HG03565 (cell line): Measurements from ENCODE around the gene MARVELD1.

ENCODE experiments used
- ATAC-seq: cut with Tn5 transposase; IDR thresholded peaks from one replicate; pipeline ENCODE4 v1.9.1; 2021; ENCODE audit warnings: mild to moderate bottlenecking, moderate library complexity; ENCODE audit not compliant: unreplicated experiment

The MARVELD1 gene

DNA sequence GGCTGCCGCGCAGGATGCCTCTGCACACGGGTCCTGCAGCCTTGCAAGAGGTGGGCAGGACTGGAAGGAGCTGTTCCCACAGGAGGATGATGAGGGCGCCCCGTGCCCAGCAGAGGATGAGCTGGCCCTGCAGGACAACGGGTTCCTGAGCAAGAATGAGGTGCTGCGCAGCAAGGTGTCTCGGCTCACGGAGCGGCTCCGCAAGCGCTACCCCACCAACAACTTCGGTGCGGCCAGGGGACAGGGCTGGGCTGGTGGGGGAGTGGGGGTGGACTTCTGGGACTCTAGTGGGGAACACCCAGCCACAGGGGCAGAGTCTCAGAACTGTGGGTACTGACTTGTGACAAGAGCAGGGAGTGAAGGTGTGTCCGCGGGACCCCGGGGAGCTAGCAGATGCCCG, 39.4 kb downstream of the MARVELD1 start:
- ATAC-seq = no peak

DNA sequence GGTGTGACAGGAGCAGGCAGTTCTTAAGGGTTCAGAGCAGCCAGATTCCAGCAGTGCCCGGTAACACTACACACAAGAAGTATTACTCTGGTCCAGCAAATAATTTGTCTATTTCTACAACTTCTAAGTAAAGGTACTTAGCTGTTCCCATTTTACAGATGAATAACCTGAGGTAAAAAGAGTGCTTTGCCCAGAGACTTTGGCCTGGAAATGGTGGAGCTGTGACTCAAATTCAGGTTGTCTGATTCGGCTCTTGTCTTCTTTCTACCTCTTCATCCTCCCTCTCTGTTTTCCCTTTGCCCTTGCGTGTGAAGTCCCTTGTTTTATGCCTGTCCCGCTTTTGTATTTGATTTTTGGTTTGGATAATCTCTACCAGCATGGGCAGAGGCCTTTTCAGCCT, 41.2 kb downstream of the MARVELD1 start:
- no peak for ATAC-seq

DNA sequence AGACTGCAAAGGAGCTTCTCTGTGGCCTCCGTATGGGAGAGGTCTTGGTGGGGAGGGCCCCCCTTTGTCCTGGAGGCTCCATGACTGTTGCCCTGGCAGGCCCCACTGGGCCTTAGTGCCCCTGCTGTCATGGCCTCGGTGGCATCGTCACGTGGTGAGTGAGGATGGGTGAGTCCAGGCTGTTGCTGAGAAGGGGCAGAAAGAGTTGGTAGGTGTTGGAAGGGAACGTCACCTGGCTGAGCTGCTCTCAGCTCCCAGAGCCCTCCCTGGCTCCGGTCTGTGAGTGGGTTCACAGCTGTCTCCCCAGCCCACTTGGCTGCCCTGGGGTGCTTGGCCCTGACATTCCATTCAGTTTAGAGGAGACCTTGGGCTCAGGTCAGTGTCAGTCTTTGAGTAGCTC, 42.2 kb downstream of the MARVELD1 start:
- ATAC-seq = no peak

DNA sequence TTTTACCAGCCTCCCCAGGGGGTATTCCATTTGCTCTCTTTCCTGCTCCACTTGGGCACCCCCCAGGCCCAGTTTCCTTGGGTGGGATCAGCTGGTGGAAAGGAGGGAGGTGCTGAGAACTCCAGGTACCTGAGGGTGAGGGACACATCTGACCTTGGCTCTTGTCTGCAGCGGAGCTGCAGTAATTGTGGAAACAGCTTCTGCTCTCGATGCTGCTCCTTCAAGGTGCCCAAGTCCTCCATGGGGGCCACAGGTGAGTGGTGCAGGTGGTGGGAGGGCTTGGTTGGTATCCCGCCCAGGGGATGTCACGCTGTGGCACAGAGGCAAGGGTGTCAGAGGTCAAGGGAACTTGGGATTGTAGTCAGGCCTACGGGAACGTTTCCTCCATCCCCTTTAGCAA, 43.9 kb downstream of the MARVELD1 start:
- ATAC-seq = no peak

DNA sequence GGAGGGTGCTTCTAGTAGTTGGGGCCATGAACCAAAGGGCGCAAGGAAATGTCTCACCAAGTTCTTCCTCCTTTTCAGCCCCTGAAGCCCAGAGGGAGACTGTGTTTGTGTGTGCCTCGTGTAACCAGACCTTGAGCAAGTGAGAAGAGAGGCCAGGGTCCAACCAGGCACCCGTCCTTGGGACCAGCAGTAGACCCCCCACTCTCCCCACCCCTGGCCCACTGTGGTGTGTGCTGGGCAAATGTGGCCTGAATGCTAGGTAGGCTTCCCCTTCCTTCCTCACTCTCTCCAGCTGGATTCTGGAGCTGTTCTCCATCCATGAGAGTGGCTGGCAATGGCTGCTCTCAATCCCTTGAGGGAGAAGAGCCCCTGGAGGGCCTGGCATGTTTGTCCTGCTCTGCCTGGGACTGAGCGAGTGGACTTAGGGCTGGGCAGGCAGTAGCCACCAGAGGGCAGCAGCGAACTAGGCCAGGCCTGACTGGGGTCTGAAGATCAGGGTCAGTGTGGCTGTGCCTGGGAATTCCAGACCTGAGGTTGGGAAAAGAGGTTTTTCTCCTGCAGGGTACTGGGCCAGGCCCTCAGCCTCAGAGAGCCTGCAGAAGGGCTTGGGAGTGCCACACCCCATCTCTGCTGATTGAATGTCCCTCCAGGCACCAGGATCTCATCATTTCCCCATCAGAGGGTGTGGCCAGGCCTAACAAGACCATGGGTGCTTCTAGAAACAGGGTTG, 45.8 kb downstream of the MARVELD1 start:
- no peak for ATAC-seq

DNA sequence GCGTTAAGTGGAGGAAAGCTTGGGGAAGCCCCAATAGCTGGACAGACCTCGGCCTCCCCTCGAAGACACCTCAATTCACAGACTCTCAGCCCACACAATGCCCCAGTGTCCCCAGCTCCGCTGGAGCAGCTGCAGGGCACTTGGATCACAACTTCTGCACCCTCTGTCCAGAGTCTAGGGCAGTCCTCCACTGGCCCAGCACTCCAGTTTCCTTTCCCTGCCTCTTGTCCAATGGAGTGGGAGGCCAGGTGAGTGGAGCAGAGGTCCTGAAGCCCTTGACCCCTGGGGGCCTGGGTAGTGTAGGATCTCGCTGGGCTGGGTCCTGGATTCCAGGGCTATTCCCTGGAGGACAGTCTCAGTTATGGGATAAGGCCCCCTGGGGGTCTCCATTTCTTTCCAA, 46.4 kb downstream of the MARVELD1 start:
- no peak for ATAC-seq

DNA sequence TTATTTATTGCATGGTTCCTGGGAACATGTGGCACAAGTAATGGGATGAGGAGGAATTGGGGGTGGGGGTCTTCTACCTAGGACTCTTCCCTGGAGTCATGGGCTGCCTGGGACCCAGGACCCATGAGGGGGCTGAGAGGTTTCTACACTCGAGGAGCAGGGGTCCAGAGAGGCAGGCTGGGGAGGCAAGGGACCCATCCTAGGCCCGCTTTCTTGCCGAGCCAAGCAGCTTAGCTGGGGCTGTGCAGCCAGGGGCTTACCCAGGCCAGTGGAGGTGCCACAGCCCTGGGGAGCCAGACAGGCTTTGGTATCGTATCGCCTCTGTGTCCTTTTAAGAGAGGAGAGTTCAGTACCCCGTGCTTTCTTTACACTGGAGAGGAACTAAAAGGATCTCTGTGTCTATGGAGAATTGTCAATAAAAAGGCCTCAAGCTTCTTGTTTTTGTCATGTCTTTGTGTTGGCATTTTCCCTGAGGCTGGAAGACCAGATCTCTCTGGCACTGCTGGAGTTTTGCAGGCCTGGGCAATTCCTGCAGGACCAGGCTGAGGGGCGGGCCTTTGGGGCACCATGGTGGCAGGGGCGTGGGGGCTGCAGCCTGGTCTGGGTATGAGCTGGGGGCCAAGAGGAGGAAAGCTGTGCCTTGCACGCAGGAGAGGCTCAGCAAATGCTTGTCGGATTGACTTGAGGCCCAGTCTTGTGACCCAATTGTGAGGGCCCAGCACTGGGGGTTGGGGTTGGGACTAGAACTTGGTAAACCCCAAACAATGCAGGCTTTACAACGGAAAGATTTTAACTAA, 47.1 kb downstream of the MARVELD1 start:
- ATAC-seq = no peak

DNA sequence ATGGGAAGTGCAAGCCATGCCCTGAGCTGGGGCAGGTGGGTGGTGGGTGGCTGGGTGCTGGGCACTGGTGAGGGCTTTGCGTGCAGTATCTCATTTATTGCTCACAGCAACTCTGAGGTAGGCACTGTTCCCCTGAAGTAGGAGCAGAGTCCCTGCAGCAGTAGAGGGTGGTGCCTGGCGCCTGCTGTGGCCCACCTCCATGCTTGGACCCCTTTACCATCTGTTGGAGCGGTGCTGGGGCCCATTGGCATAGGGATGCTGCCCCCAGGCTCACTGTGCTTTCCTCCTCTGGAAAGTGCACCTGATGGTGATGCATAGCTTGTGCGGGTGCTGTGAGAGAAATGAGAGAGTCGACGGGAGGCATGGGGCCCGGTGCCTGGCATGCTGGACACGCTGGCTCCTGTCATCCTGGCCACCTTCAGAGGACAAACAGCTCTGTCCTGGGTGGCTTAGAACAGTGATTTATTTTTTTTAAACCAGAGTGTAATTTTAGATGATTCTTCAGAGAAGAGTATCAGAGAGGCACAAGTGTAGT, 47.9 kb downstream of the MARVELD1 start:
- no peak for ATAC-seq

DNA sequence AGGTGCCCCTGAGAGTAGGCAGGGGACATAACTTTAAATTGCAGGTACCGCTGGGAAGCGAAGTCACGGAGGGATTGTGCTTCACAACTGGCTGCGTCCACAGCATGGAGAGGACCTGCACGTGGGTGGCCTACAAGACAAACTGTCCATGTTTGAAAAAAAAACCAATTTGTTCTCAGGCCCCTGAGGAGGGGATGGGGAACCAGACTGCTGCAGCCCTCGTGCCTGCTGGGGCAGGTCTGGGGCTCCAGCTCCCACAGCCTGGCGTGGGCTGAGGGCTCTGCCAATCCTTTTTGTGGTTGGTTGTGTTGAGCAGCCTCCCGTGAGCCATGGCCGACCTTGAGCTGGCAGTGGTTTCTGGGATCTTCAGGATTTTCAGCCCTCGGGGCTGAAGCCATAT, 48.5 kb downstream of the MARVELD1 start:
- no peak for ATAC-seq

DNA sequence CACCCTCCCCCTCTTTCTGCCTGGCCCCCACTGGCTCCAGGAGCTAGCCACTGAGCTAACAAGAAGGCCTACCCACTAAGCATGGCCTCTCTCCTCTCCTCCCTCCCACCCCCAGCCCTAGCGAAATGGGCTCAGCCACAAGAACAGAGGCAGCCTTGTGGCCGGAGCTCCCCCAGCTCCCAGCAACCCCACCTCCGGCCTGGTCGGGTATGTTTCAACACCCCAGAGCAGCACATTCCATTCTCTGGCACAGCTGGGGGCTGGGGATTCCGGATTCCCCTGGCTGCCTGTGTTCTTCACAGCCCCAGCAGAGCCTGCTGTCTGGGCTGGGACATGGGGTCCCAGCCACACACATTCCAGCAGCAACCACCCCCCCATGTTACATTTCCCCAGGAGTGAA, 49.3 kb downstream of the MARVELD1 start:
- ATAC-seq = no peak

DNA sequence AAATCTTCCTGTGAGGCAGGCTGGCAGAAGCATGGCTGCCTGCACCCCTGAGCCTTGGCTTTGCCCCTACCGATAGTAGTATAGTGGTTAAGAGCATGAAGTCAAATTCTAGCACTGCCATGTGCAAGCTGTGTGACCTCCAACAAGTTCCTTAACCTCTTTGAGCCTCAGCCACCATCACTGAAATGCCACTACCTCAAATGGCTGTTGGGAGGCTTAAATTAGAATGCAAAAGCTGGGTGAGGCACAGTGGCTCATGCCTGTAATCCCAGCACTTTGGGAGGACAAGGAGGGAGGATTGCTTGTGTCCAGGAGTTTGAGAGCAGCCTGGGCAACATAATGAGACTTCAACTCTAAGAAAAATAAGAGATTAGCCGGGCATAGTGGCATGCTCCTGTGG, 49.9 kb downstream of the MARVELD1 start:
- no peak for ATAC-seq

DNA sequence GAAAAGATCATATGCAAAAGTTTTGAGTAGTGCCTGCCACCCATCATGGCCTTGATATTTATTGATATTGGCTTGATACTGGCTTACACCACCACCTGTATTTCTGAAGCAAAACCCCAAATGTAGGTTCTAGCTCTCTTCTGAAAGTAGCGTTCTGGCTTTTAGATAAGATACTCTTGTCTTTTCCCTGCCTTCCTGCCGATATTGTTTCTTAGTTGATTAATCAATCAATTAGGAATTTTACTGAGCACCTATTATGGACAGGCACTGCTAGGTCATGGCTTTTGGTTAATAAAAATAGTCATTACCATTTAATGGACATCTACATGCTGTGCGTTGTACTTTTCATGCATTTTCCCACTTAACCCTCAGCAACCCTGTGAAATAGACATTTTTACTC, 50.4 kb downstream of the MARVELD1 start:
- no peak for ATAC-seq

DNA sequence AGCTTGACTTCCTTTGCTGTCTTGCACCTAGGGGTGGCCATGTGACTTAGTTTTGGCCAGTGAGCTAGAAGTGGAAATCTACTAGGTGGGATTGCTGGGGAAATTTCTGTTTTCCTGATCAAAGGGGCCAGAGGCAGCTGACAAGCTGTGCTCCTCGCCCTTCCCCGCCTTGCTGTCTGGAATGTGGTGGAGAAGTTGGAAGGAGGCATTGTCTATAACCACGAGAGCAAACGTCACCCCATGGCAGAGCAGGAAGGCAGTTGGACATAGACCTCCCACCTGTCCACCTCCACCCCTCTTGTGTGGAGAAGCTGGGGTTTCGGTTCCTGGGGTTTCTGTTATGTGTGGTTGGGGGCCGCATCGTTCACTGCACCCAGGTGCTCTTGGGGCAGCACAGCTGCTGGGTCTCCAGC, 51.0 kb downstream of the MARVELD1 start:
- no peak for ATAC-seq

DNA sequence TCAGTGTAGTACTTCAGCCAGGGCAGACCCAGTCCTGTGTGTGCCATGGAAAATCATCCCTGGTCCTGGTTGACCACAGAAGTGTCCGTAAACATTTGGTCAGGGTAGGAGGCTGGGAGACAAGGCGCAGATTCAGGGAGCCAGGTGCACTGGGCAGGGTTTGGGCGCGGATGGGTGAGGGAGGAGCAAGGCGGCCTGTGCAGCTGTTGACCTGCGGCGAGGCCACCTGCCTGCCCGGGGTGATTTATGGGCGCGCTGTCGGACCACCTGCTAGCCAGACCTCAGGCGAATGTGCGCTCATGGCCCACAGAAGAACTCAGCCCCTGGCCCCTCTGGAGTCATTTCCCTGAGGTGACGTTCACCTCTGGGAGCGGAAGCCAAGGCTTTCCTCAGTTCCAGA, 51.7 kb downstream of the MARVELD1 start:
- ATAC-seq = no peak

DNA sequence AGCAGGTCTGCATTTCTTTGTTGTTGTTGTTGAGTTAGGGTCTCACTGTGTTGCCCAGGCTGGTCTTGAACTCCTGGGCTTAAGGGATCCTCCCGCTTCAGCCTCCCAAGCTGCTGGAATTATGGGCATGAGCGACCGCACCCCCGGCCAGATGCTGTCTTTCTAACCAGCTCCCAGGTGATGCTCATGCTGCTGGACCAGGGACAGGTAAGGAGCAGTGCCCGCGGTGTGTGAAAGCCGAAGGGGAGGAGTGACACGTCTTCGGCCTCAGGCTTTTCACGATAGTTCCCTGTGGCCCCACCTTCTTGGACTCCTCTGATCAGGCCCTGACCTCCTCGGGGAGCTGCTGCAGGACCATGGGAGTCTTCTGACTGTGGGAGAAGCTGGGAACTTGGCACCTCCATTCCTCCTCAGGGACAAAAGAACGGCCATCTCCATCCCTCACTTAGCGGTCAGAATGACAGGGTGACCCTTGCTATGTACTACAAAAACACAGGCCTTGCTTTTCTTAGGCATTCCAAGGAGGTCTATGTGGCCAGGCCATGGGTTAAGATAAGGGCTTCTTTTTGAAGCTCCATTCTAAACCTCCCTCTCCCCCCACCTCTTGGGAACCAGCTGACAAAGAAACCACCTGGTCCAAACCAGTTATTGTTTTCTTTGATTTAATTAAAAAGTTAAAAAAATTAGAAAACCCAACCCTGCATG, 52.7 kb downstream of the MARVELD1 start:
- no peak for ATAC-seq

DNA sequence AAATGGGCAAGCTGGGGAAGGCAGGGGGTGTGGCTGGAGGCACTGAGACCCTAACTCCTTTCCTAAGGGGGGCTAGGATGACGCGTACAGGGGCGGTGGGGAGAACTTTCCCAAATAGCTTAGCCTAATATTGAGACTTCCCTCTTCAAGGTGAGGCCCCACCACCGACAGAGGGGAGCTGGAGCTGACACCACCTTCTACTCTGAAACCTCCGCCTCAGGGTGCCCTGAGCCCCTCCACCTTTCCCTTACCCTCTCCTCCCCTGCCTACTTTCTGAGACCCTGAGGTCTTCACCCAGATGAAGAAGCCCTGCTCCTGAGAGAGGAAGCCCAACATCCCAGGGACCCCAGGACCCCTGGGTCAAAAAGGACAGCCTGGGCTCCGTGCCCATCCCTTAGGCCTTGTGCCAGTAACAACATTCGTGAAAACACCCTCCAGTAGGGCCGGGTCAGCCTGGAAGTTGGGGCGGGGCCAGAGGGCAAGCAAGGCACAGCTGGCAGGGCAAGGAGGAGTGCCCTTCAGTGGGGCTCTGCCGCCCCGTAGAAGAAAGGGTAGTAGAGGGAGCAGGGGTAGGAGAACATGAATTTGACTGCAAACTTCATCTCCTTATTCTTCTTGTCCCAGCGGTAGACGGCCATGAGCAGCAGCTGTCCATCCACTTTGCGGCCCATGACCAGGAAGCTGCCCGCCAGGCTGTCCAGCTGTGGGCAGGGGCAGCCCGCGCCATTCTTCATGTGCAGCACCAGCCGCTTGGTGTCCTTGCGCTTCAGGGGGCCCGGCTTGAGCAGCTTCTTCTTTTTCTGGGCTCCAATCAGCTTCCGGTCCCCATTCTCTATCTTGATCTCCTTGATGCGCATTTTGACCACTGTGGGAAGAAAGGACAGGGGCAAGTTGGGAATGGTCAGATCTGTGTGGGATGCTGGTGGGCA, 53.7 kb downstream of the MARVELD1 start:
- no peak for ATAC-seq
